Measurements from ENCODE around the gene ADGRG7.
"Not testable (repeated sequence)": the region's sequence is repeated elsewhere in the genome, so short reads cannot be mapped to it uniquely, and the experiment has no call there.

ADGRG7 gene

DNA sequence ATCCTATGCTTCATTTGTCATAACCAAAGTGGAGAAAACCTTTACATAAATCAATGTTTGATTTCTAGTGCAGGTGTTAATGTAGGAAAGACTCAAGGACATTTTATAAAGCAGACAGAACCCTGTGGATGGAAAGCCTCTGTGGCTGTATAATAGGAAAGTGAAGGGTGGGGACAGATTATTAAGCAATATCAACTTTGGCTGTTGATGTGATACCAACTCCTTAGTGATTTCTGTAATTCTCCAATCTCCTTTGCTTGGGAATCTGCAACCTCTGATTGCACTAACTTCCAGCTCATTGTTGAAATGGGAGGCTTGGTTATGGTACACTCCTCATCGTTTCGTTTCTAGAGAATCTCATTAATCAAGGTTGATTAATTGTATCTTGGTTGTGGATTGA, 29.3 kb upstream of the ADGRG7 start:
- ChIA-PET POLR2A (ENCODE audit: low non-redundant PET) (no interaction called here), CTCF (interaction anchor here (0.7 to 1.6 kb wide), 4 partner anchors 10 to 117 kb away, joined by 3 to 5 read pairs (median 4); no protein-coding TSS in a partner anchor)
- TF ChIP-seq, protein P1, sequence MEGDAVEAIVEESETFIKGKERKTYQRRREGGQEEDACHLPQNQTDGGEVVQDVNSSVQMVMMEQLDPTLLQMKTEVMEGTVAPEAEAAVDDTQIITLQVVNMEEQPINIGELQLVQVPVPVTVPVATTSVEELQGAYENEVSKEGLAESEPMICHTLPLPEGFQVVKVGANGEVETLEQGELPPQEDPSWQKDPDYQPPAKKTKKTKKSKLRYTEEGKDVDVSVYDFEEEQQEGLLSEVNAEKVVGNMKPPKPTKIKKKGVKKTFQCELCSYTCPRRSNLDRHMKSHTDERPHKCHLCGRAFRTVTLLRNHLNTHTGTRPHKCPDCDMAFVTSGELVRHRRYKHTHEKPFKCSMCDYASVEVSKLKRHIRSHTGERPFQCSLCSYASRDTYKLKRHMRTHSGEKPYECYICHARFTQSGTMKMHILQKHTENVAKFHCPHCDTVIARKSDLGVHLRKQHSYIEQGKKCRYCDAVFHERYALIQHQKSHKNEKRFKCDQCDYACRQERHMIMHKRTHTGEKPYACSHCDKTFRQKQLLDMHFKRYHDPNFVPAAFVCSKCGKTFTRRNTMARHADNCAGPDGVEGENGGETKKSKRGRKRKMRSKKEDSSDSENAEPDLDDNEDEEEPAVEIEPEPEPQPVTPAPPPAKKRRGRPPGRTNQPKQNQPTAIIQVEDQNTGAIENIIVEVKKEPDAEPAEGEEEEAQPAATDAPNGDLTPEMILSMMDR (conservative IDR thresholded peaks at IDR 0.05; ENCODE audit: low read depth): no peak
- no peak overlapping the region for H3K27ac ChIP-seq
- no peak for DNase-seq (ENCODE audit: low spot score)

DNA sequence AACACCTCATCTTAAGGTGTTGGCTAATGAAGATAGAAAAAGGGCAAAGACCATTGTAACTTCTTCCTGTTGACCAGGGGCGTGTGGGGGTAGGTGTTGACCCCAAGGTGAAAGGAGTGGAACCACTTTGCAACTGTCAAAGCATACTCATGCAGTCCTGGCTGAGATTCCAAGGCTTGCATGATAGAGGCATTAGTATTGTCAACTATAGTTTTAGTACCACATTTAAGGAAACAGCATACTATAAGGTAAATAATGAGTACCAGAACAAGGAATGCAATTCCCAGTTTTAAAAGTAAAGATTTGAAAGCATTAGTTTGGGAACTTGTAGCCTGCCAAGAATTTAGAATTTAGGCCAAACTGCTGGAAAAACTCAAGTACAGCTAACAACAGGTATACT, 27.8 kb upstream of the ADGRG7 start:
- H3K27ac ChIP-seq: no peak overlapping the region
- POLR2A ChIA-PET (ENCODE audit: low non-redundant PET): no interaction called here
- TF ChIP-seq, protein P1 (conservative IDR thresholded peaks at IDR 0.05; ENCODE audit: low read depth): no peak
- no peak for DNase-seq (ENCODE audit: low spot score)
- CTCF ChIA-PET: no interaction called here

DNA sequence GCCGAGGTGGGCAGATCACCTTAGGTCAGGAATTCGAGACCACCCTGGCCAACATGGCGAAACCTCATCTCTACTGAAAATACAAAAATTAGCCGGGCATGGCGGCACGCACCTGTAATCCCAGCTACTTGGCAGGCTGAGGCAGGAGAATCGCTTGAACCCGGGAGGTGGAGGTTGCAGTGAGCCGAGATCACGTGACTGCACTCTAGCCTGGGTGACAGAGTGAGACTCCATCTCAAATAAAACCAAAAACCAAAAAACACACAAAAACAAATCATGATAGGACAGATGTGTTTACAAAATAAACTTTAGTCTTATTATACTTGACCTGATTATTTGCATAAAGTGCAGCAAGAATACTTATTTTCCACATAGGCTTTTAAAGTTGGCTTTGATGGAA, 27.2 kb upstream of the ADGRG7 start:
- POLR2A ChIA-PET (ENCODE audit: low non-redundant PET); H3K27ac ChIP-seq; DNase-seq (ENCODE audit: low spot score): not testable (repeated sequence)
- CTCF ChIA-PET: interaction anchor here (0.7 to 0.9 kb wide), 2 partner anchors 37 to 119 kb away, joined by 3 read pairs; no protein-coding TSS in a partner anchor

DNA sequence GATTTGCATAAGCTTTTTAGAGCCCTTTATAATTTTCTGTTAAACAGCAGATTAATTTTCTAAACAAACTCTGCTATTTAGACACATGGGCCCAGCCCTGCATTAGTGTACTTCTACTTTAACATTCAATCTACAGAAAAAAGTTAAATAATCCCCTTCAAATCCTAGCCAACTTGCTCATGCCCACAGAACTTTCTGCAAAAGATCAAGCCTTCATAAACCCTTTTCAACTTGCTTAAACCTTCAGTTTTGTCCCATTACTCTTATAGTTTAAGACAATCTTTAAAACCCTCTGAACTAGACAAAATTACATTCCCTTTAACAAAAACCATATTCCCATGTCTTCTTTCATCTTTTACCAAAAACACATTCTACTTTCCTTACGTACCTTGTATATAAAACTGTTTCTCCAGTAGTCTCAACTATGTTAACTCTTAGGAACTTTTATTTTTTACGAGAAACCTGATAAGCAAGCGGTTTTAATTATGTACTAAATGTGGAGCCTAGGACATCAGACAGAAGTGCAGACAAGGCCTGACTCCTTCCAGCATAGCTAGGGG, 25.2 kb upstream of the ADGRG7 start:
- TF ChIP-seq, protein P1 (conservative IDR thresholded peaks at IDR 0.05; ENCODE audit: low read depth): no peak
- no peak for DNase-seq (ENCODE audit: low spot score)
- CTCF ChIA-PET: no interaction called here
- POLR2A ChIA-PET (ENCODE audit: low non-redundant PET): no interaction called here
- no peak overlapping the region for H3K27ac ChIP-seq

DNA sequence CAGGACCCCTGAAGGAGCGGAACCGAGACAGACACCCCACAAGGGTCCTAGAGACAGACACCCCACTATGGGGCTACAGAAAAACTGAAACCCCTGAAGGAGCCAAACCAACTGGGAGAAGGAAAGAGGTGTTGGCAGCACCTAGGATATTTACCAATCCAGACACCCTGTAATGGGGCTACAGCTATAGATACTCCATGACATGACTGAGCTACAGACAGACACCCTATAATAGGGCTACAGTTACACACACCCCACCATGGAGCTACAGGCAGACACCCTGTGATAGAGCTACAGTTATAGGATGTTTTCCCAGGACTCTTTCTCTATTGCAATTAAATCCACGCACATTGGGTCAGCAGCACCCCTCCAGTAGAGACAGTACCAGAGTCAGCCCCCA, 22.6 kb upstream of the ADGRG7 start:
- TF ChIP-seq, protein P1 (conservative IDR thresholded peaks at IDR 0.05; ENCODE audit: low read depth): no peak
- DNase-seq (ENCODE audit: low spot score): no peak
- H3K27ac ChIP-seq: no peak overlapping the region
- ChIA-PET CTCF (no interaction called here), POLR2A (ENCODE audit: low non-redundant PET) (no interaction called here)

DNA sequence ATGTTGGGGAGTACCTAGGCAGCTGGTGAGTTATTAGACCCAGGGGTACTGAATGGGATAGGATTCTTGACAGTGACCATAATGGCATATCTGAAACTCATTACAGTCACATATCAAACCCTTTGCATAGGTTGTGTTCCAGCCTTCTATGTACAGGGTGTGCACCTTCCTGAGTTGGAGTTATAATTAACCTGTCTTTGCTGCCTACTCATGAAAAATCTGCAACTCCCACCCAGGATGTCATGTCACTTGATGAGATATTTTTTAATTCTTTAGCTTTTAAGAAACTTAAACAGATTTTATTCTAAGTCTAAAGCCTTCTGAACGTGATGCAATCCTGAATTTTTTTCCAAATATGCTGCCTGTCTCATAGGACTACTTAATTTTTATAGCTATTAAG, 21.1 kb upstream of the ADGRG7 start:
- H3K27ac ChIP-seq: no peak overlapping the region
- ChIA-PET CTCF (interaction anchor here (4.3 kb wide), 1 partner anchor 125 kb away, joined by 46 read pairs; no protein-coding TSS in a partner anchor), POLR2A (ENCODE audit: low non-redundant PET) (no interaction called here)
- TF ChIP-seq, protein P1 (conservative IDR thresholded peaks at IDR 0.05; ENCODE audit: low read depth): no peak
- no peak for DNase-seq (ENCODE audit: low spot score)

DNA sequence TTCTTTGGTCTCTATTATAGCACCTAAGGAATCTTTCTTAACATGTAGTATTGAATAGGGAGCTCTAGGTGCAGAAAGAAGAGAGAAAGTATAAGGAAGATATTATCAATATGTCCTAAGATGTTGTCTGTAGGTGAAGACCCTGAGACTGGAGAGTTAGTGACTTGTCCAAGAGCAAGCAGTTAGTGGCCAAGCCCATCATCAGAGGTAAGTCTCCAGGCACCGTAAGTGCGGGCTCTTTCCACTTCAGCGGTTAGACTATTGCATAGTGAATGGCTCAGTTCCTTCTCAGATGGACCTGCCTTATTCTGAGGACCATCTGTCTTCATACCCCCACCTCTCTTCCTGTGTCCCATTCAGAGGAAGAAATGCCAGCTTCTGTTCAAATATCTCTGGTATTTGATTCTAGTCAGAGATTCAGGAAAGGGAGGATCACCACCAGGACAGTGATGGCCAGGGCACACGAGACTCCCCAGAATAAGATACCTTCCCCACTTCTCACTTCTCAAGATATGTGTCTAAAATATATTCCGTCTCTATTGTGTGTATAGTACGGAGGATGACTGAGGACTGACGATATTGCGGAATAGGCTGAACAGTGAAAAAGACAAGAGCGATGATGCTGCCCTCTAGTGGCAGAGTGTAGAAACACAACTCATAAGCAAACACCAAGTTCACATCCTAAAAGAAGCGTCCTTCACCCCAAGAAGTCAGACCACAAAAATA, 19.1 kb upstream of the ADGRG7 start:
- ChIA-PET CTCF (interaction anchor here (0.6 to 4.3 kb wide), 9 partner anchors 10 to 759 kb away, joined by 3 to 46 read pairs (median 4); no protein-coding TSS in a partner anchor), POLR2A (ENCODE audit: low non-redundant PET) (no interaction called here)
- TF ChIP-seq, protein P1 (conservative IDR thresholded peaks at IDR 0.05; ENCODE audit: low read depth): peak; percentile 88
- peak; percentile 68 for DNase-seq (ENCODE audit: low spot score)
- H3K27ac ChIP-seq: no peak overlapping the region

All from RWPE1 (cell line).